Measurements from ENCODE around the gene GATD1. TPM values are rescaled to one million over a fixed set of nuclear protein-coding genes. Genes with fewer than 3 reads are reported as not detected.

GATD1 gene
- total RNA-seq, 1 experiment from 2014 or later, result 33.7 TPM

- no peak for DNase-seq (ENCODE audit: low spot score)
These were observed 35.1 kb upstream of the GATD1 start for GRCh38 chr11:812390-812789.

- DNase-seq (ENCODE audit: low spot score), result no peak
These were observed 34.4 kb upstream of the GATD1 start for GRCh38 chr11:811446-812245.

- DNase-seq (ENCODE audit: low spot score), result no peak
These were observed 32.8 kb upstream of the GATD1 start for GRCh38 chr11:810040-810567.

GRCh38 chr11:809287-810039 is 32.2 kb upstream of the GATD1 start, which contains the start of gene RPLP2:
Gene RPLP2, plus strand, starts transcription at chr11:809967. Its CDS starts 268 bp downstream, at chr11:810235.
- DNase-seq (ENCODE audit: low spot score), result peak; percentile 96

- peak; percentile 75 for DNase-seq (ENCODE audit: low spot score)
These were observed 31.4 kb upstream of the GATD1 start for GRCh38 chr11:808427-809286.

GRCh38 chr11:804599-804964 is 27.3 kb upstream of the GATD1 start:
- DNase-seq (ENCODE audit: low spot score), result no peak

- no peak for DNase-seq (ENCODE audit: low spot score)
These were observed 26.7 kb upstream of the GATD1 start for GRCh38 chr11:803770-804598.

GRCh38 chr11:803467-803742 is 26.1 kb upstream of the GATD1 start:
- DNase-seq (ENCODE audit: low spot score), result no peak

- no peak for DNase-seq (ENCODE audit: low spot score)
These were observed 25.6 kb upstream of the GATD1 start for GRCh38 chr11:802693-803466.

GRCh38 chr11:802018-802617 is 24.8 kb upstream of the GATD1 start:
- no peak for DNase-seq (ENCODE audit: low spot score)

GRCh38 chr11:801097-801780 is 24.0 kb upstream of the GATD1 start:
- no peak for DNase-seq (ENCODE audit: low spot score)

GRCh38 chr11:800473-800872 is 23.2 kb upstream of the GATD1 start:
- DNase-seq (ENCODE audit: low spot score), result no peak

GRCh38 chr11:799641-800316 is 22.5 kb upstream of the GATD1 start:
- DNase-seq (ENCODE audit: low spot score), result no peak

GRCh38 chr11:798093-798713 is 20.9 kb upstream of the GATD1 start, which contains the start of gene SLC25A22:
Gene SLC25A22, minus strand, starts transcription at chr11:798281. Its CDS starts 3,275 bp downstream, at chr11:795006.
- peak; percentile 56 for DNase-seq (ENCODE audit: low spot score)

- peak; percentile 85 for DNase-seq (ENCODE audit: low spot score)
These were observed 20.2 kb upstream of the GATD1 start for GRCh38 chr11:797296-798092.

GRCh38 chr11:796565-797295 is 19.4 kb upstream of the GATD1 start:
- DNase-seq (ENCODE audit: low spot score), result no peak
